HG03460 (cell line): ENCODE results near the gene IFNA13.

ENCODE experiments used
- ATAC-seq: cut with Tn5 transposase; IDR thresholded peaks from one replicate; pipeline ENCODE4 v1.9.1; 2021; ENCODE audit not compliant: unreplicated experiment

IFNA13 gene

DNA sequence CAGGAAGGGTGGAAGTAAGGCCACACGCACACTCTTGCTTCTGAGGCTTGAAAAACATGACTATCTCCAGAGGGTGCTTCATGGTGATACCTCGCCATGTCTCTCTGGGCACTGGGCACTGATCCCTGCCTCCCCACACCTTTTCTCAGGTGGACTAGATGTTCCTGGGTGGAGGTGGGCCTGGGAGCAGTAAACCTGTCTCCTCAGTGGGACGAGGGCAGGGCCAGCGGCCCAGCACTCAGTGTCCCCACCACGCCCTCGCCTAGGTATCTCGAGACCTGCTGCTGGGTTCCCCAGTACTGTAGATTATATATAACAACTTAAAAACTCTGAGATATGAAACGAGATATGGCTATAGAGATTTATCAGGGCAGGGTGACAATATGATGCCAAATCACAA, 5.6 kb downstream of the IFNA13 start:
- ATAC-seq = no peak

- ATAC-seq = peak; percentile 95
Observed at GRCh38 chr9:21357479-21358460, 10.1 kb downstream of the IFNA13 start.

DNA sequence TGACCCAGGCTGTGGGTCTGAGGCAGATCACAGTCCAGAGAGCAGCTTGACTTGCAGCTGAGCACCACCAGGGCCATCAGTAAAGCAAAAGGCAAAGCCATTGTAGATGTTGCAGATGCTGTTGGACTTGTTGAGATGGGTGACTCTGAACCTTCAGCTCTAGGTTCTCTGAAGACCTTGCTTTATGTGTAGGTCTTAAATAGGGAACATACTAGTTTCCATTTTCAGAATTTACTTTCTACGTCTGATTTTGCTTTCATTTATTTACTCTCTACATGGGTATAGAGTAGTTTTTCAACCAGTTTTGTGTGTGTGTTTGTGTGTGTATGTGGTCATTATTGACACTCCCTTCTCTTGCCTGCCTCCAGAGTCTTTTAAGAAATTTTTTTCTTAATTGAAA, 17.1 kb downstream of the IFNA13 start, which contains the start of gene IFNA6:
Gene IFNA6, minus strand, starts transcription at position 101 of the 400 bp plus-strand sequence. Its CDS starts 0 bp downstream, at position 101.
- ATAC-seq = no peak

DNA sequence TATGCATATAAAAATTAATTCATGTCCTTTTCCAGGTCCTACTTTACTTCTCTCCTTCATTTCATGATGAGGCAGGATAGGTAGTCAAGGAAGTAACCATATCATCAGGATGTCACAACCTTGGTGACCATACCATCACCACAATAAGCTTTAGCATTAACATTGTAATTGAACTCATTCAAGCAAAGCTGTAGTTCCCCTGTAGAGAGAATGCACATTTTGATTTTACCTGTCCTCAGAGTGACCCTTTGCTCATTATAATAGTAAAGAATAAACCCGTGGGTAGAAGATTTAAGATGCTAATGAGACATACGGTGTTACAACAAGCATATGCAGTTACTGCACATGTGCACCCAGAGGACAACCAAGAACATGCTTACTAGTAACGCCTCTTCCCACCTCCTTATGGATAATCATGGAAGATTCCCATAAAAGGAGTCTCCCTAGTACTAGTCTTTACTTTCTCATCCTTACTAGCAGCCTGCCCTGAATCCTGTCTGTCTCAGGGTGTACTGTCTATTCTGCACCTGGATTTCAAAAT, 19.4 kb downstream of the IFNA13 start:
- no peak for ATAC-seq

DNA sequence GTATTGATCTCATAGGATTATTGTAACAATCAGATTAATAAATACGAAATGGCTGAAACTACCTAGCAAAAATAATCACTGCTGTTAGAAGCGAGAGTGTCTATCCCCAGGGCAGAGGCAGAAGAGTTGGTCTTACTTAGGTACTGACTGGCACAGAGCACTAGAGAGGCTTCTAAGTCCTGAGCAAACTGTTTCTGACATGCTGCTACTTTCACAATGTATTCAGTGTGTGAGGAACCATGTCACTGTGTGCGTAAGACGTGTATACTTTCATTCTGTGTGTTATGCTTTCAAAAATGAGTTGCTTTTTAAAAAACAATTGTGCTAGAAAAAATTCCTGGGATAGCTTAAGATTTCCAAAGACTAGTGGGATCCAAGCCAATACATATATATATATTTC, 27.1 kb downstream of the IFNA13 start:
- no peak for ATAC-seq

DNA sequence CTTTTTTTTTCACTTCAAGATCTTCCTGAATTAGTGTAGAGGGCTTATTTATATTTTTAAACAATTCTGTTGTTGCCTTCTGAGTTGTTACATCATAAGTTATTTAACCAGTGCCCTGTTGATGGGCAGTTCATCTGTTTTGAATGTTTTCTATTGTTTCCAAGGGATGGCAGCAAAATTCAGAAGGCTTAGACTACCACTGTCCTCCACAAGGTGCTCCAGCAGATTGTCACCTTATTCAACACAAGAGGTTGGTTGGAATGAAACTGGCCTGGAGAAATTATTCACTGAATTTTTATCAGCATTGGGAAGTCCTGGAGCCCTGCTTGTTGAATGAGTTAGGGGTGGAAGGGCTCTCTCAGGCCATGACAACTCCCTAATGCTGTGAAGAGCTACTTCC, 31.4 kb downstream of the IFNA13 start:
- no peak for ATAC-seq

- peak; percentile 84 for ATAC-seq
Observed at GRCh38 chr9:21334701-21335632, 32.9 kb downstream of the IFNA13 start, which contains the start of gene KLHL9. Gene KLHL9, minus strand, starts transcription at chr9:21335404. Its CDS starts 545 bp downstream, at chr9:21334859.

GRCh38 chr9:21333226-21333625, 34.6 kb downstream of the IFNA13 start:
- no peak for ATAC-seq

DNA sequence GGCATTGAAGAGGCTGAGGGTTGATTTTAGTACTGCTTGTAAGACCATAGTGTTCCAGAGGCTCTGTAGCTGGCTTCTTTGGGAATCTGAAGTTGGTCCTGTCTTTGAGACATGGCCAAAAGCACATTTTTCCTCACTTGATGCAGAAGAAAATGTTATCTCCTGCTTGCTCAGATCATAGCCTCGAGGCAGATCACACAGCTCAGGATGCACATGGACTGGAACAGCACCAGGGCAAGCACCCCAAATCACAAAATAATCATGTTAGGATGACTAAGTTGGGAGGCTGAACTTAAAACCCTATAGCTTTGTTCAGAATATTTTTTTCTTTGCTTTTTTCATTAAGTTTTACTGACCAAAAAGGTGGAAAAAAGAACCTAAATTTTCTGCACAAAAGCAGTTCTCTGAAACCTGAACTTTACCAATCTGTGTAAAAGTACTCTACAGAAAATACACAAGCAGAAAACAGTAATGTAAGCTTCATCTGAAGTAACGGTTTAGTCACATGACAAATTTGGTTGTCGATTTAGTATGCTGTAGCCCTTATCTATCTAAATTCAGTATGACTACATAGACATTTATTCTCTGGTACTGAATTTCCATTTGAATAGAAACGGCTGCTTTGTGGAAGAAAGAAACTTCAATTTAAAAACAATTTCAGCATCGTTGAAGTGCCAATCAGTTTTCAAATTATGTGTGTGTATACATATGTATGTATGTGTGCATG, 36.0 kb downstream of the IFNA13 start:
- ATAC-seq = no peak

DNA sequence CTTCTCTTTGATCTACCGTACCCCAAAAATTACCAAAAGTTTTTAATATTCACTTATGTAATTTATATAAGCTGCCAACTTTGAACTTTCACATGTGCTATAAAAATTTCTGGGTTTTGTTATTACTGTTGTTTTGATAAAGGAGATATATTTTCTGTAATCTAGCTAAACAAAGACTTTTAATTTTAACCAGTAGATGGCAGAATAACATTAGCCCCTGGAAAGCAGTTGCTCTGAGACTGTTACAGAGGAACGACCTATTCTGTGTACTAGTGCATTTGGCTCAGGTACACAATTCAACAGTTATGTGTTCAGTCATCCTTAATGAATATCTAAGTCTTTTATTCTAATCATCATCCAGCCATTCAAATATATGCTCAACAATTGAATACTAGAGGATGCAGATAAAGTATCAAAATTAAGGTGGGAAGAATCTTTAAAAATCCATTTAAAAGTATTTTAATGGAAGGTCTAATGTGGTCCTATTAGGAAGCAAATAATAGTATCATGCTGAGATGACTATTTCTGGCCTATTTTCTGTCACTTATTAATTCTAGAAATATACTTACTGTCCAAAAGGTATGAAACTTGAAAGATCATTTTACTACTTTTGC, 41.2 kb downstream of the IFNA13 start:
- ATAC-seq = peak; percentile 80

DNA sequence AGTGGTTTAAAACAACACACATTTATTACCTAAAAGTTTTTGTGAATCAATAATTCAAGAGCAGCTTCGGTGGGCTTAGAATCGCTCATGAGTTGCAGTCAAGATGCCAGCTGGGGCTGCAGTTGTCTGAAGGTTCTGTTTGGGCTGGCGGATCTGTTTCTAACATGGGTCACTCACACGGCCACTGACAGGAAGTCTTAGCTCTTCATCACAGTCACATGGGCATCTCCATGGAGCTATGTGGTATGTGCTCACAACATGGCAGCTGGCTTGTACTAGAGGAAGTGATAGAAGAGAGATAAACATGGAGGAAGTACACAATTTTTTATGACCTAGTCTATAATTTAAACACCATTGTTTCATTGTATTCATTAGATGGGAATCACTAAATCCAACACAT, 43.8 kb downstream of the IFNA13 start:
- no peak for ATAC-seq

DNA sequence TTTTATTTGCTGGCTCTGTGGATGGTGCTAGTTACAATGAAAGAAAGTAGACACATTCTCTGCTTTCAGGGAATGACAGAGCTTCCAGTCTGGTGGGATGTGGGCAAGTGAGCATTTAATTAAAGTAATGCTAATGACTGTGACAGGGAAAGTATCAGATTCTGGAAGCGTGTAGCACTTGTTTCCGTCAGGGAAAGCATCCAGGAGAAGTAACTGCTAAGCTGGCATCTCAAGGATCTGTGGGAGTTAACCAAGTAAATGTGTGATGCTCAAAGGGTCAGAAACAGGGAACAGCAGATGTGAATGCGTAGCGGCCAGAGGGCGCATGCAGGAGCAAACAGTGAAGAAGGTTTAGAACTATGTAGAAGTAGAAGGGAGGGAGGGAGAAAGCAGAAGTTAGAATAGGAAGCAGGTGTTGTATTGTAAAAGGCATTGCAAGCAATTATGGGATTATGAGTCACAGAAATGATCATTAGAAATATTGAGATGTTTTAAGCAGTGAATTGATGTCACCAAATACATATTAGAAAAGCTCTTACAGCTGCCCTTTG, 44.9 kb downstream of the IFNA13 start:
- no peak for ATAC-seq

DNA sequence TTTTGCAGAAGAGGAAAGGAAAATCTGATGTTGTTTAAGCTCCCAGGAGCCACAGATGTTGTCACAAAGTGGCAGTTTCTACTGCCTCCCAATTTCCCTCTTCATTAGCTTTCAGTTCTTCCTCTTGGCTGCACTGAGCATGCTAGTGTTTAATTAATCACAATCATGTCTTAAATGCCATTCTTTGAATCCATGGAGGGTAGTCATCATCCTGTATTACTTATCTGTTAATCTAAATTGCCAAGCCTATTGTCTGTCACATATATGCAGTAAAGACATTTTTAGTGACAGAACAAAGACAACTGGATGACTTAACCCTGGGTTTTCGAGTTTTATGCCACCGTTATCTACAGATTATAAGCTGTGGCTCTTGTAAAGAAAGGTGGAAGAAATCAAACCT, 47.4 kb downstream of the IFNA13 start:
- ATAC-seq = no peak

GRCh38 chr9:21317956-21318923, 49.6 kb downstream of the IFNA13 start:
- ATAC-seq = peak; percentile 70
